Uterus (tissue), 4 donors: Measurements from ENCODE around the gene INPP5B. TPM values are rescaled to one million over a fixed set of nuclear protein-coding genes. Genes with fewer than 3 reads are reported as not detected.
"Not testable (repeated sequence)": the region's sequence is repeated elsewhere in the genome, so short reads cannot be mapped to it uniquely, and the experiment has no call there.

Experiments used
- DNase-seq, 2 donors: peaks; one replicate each; pipeline ENCODE4 v3.0.0-alpha.2; 2019 to 2020
- H3K27ac ChIP-seq, 2 donors: fragments of 200-600 bp; sonication (generic); 1 replicate in 1 of 2; 2 replicates in 1 of 2; pipeline ENCODE4 v1.5.1; 2016 to 2018
- H3K27me3 ChIP-seq, 2 donors: fragments of 200-600 bp; sonication (generic); one replicate each; pipeline ENCODE4 v1.5.1; 2018 to 2019; ENCODE audit warnings: control low read depth in 1 of 2
- H3K36me3 ChIP-seq, 2 donors: fragments of 200-600 bp; sonication (generic); one replicate each; pipeline ENCODE4 v1.5.1; 2019; ENCODE audit warnings: control low read depth in 1 of 2
- H3K4me1 ChIP-seq, 2 donors: fragments of 200-600 bp; sonication (generic); one replicate each; pipeline ENCODE4 v1.5.1; 2018 to 2019; ENCODE audit warnings: control low read depth in 1 of 2
- H3K4me3 ChIP-seq, 2 donors: fragments of 200-600 bp; sonication (generic); 1 replicate in 1 of 2; 2 replicates in 1 of 2; pipeline ENCODE4 v1.5.1; 2018 to 2019; ENCODE audit warnings: mild to moderate bottlenecking in 1 of 2
- H3K9me3 ChIP-seq, 2 donors: fragments of 200-600 bp; sonication (generic); one replicate each; pipeline ENCODE4 v1.5.1; 2019; ENCODE audit warnings: control low read depth in 1 of 2
- POLR2A ChIP-seq, 2 donors: fragments of 450-650 bp; IDR thresholded peaks; one replicate each; pipeline ENCODE4 v1.6.1; 2016; ENCODE audit warnings: antibody characterized with exemption in 2 of 2, mild to moderate bottlenecking in 1 of 2, moderate library complexity in 1 of 2
- intact Hi-C: fragments of 100-400 bp; cut with DNase I; formaldehyde crosslinking; loops from one replicate; pipeline ENCODE4 v1.15.1; 2023; ENCODE audit warnings: low total_unique reads
- total RNA-seq, 4 donors: library from RNA; depleted of rRNA in 3 of 4; stranded (reverse); fragments of >200 nt in 3 of 4; gene quantifications; one replicate each; pipeline versions ENCODE4 v1.1.0 to v1.2.4, GENCODE V29; 2014 to 2023
- TF ChIP-seq, protein P1 (sequence below), 4 experiments: fragments of 200-600 bp in 2 of 4; fragments of 450-650 bp in 2 of 4; sonication (generic) in 2 of 4; IDR thresholded peaks; one replicate each; pipeline ENCODE4 v1.5.1; 2016 to 2019; ENCODE audit warnings: antibody characterized with exemption in 4 of 4, mild to moderate bottlenecking in 2 of 4, moderate library complexity in 1 of 4
- donor health status: DM: yes; HTN: yes; CAD: no.

INPP5B gene
- total RNA-seq, 4 donors from 2014 or later, result 20.2 to 79.4 (median 46.8) TPM

DNA sequence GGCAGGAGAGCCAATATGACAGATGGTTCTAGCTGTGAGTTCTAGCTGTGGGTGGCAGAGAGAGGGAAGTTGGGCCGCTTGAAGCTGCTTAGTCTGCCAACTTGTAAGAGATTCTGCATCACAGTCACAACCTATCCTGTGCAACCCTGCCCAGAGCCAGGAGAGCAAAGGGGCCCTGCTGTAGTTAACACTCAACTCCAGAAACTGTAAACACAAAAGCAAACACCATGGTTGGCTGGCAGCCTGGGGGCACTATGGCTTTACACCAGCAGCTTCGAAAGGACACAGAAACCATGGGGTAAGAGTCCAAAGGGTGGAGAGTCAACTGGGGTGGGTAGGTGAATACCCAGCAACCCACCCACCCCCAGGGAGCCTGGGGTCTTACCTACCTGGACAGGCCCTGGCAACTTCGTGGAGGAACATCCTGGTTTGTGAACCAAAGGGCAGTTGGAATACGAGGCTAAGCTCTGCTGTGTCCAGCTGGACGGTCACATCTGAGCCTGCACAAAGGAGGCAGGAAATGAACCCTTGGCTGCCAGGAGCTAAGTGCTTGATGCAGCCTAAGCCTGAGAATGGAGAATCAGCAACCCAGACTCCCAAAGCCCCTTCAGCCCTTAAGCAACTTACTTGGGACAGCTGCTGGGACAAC lies 6.4 kb downstream of the INPP5B start:
- intact Hi-C loops, result no loop called here

DNA sequence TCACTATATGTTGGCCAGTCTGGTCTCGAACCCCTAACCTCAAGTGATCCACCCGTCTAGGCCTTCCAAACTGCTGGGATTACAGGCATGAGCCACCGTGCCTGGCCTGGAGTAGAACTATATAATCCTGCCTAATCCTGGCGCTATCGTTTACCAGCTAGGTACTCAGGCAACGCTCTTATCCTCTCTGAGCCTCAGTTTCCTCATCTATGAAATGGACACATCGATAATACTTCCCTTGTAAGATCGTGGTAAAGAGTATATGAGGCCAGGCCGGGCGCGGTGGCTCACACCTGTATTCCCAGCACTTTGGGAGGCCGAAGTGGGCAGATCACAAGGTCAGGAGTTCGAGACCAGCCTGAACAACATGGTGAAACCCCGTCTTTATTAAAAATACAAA lies 10.1 kb downstream of the INPP5B start:
- intact Hi-C loops, H3K4me3 ChIP-seq, H3K36me3 ChIP-seq, H3K4me1 ChIP-seq, H3K27ac ChIP-seq, H3K27me3 ChIP-seq, H3K9me3 ChIP-seq, DNase-seq: not testable (repeated sequence)

More for the DNA sequence above, 6.4 kb downstream of the INPP5B start:
- no peak overlapping the region for H3K27ac ChIP-seq
- no peaks in the 10 kb centered on the region for H3K9me3 ChIP-seq
- H3K4me3 ChIP-seq, result no peak overlapping the region
- H3K27me3 ChIP-seq, result no peaks in the 10 kb centered on the region
- DNase-seq, result no peak
- no peaks in the 10 kb centered on the region for H3K4me1 ChIP-seq
- no peaks in the 10 kb centered on the region for H3K36me3 ChIP-seq
- no peak for TF ChIP-seq POLR2A (IDR thresholded peaks at IDR 0.05)
- TF ChIP-seq, protein P1, sequence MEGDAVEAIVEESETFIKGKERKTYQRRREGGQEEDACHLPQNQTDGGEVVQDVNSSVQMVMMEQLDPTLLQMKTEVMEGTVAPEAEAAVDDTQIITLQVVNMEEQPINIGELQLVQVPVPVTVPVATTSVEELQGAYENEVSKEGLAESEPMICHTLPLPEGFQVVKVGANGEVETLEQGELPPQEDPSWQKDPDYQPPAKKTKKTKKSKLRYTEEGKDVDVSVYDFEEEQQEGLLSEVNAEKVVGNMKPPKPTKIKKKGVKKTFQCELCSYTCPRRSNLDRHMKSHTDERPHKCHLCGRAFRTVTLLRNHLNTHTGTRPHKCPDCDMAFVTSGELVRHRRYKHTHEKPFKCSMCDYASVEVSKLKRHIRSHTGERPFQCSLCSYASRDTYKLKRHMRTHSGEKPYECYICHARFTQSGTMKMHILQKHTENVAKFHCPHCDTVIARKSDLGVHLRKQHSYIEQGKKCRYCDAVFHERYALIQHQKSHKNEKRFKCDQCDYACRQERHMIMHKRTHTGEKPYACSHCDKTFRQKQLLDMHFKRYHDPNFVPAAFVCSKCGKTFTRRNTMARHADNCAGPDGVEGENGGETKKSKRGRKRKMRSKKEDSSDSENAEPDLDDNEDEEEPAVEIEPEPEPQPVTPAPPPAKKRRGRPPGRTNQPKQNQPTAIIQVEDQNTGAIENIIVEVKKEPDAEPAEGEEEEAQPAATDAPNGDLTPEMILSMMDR (IDR thresholded peaks at IDR 0.05), result no peak

DNA sequence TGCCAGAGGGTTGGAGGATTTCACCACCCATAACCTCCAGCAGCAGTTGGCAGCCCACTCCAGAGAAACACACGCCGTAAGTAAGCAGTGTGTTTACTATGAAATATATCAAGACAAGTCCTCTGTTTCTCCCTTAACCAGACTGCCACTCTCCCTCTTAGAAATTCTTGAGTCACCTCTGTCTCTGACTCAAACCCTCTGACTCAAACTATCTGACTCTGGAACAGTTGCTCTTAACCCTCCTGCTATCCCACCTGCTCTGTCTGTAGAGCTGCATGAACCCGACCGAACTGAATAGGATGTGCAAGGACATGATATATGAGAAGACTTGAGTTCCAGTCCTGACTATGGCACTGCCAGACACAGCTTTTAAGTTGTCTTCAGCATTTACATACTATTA lies 14.1 kb downstream of the INPP5B start:
- Histone ChIP-seq H3K27me3 (no peaks in the 10 kb centered on the region), H3K36me3 (no peaks in the 10 kb centered on the region), H3K27ac (no peak overlapping the region), H3K4me1 (no peaks in the 10 kb centered on the region), H3K4me3 (no peak overlapping the region), H3K9me3 (no peaks in the 10 kb centered on the region)
- no peak for DNase-seq
- intact Hi-C loops, result no loop called here
- TF ChIP-seq, protein P1 (IDR thresholded peaks at IDR 0.05), result no peak
- no peak for TF ChIP-seq POLR2A (IDR thresholded peaks at IDR 0.05)

DNA sequence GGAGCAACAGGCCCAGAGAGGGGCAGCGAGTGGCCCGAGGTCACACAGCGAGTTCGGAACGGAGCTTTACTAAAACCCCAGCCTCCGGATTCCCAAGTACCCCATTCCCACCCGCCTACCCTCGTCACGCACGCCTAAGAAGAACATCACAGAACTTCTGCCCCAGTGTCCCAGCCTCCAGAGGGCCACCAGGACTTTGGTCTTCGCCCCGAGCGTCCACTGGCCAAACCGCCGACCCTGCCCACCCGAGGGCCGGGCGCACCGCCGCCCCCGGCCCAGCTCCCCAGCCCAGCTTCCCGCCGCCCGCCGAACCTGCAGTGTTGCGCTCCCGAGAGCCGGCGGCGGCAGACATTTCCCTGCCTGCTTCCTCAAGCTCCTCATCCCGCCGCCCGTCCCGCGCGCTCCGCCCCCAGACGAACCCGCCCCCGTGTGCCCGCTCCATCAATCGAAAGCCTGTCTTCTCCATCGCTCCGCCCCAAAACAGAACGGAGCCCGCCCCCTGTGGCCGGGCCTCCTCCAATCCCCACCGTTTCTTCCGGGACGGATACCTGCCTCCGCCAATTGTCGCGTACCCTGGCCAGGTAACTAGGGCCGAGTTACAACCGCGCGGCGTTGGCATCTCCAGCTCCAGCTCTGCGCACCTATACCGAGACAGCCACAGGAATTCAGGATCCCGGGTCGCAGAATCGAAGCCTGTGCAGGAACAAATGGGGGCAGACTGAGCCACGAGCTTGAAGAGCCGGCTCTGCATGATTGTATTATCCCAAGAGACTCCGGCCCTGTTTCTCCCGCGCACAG lies 15.3 kb downstream of the INPP5B start:
- intact Hi-C loops, result no loop called here

DNA sequence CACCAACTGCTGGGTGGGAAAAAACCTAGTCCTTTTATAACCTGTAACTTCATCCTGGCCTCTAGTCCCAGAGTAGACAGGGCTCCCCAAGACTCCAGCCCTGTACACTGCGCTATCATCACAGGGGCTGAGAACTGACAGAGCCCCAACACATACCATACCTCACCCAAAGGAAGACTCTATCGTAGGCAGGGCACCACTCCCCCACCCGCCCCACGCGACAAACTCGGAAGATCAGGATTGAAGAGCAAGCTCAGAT lies 15.8 kb downstream of the INPP5B start:
- Histone ChIP-seq H3K27me3 (no peaks in the 10 kb centered on the region), H3K4me1 (peaks cover 0 to 4% of the 10 kb centered on the region in 2 donors), H3K9me3 (no peaks in the 10 kb centered on the region), H3K27ac (peak overlapping the region; percentile 52 to 72), H3K4me3 (peak overlapping the region; percentile 60 to 67), H3K36me3 (no peaks in the 10 kb centered on the region)
- intact Hi-C loops, result no loop called here
- TF ChIP-seq, protein P1 (IDR thresholded peaks at IDR 0.05), result no peak
- TF ChIP-seq POLR2A (IDR thresholded peaks at IDR 0.05), result no peak
- no peak for DNase-seq

More for the DNA sequence above, 15.3 kb downstream of the INPP5B start:
- no peaks in the 10 kb centered on the region for H3K4me1 ChIP-seq
- no peak for TF ChIP-seq POLR2A (IDR thresholded peaks at IDR 0.05)
- TF ChIP-seq, protein P1 (IDR thresholded peaks at IDR 0.05), result peak in 1 of 4 experiments; percentile 18
- DNase-seq, result peak; percentile 93 to 96
- no peaks in the 10 kb centered on the region for H3K9me3 ChIP-seq
- no peaks in the 10 kb centered on the region for H3K27me3 ChIP-seq
- peak overlapping the region; percentile 60 to 67 for H3K4me3 ChIP-seq
- H3K36me3 ChIP-seq, result no peaks in the 10 kb centered on the region
- H3K27ac ChIP-seq, result peak overlapping the region; percentile 52 to 72
